Gastroesophageal sphincter (tissue), 4 donors: ENCODE data around the gene SLC35G6. TPM values are rescaled to one million over a fixed set of nuclear protein-coding genes. Genes with fewer than 3 reads are reported as not detected.

Source experiments
- ATAC-seq: fragments of 150-250 bp; one replicate; pipeline ENCODE4 v1.9.1; 2016; ENCODE audit warnings: mild to moderate bottlenecking, moderate library complexity
- H3K27ac ChIP-seq, 4 donors: fragments of 200-600 bp; sonication (generic) in 3 of 4; 1 replicate in 3 of 4; 2 replicates in 1 of 4; pipeline ENCODE4 v1.5.1; 2016 to 2019
- H3K27me3 ChIP-seq: fragments of 200-600 bp; sonication (generic); one replicate; pipeline ENCODE4 v1.5.1; 2019
- H3K36me3 ChIP-seq, 2 donors: fragments of 200-600 bp; sonication (generic); one replicate each; pipeline ENCODE4 v1.5.1; 2019; ENCODE audit warnings: control low read depth in 1 of 2
- H3K4me1 ChIP-seq, 3 donors: fragments of 200-600 bp; sonication (generic); 1 replicate in 2 of 3; 2 replicates in 1 of 3; pipeline ENCODE4 v1.5.1; 2016 to 2019; ENCODE audit warnings: control low read depth in 2 of 3
- H3K4me3 ChIP-seq, 2 donors: fragments of 200-600 bp; sonication (generic); one replicate each; pipeline ENCODE4 v1.5.1; 2019; ENCODE audit warnings: mild to moderate bottlenecking in 1 of 2, moderate library complexity in 1 of 2
- H3K9me3 ChIP-seq, 3 donors: fragments of 200-600 bp; sonication (generic); one replicate each; pipeline ENCODE4 v1.5.1; 2017 to 2019; ENCODE audit warnings: control low read depth in 2 of 3
- CTCF ChIP-seq, 4 experiments: fragments of 200-600 bp in 2 of 4; fragments of 450-650 bp in 2 of 4; sonication (generic) in 1 of 4; IDR thresholded peaks; one replicate each; pipeline ENCODE4 v1.5.1; 2017 to 2019; ENCODE audit warnings: antibody characterized with exemption in 4 of 4, mild to moderate bottlenecking in 2 of 4, moderate library complexity in 2 of 4
- EP300 ChIP-seq: sonication (generic); formaldehyde crosslinking; IDR thresholded peaks from one replicate; pipeline ENCODE4 v1.6.1; 2017; ENCODE audit warnings: antibody characterized with exemption, mild to moderate bottlenecking
- POLR2A ChIP-seq, 2 donors: fragments of 450-650 bp; IDR thresholded peaks; one replicate each; pipeline ENCODE4 v1.6.1; 2017; ENCODE audit warnings: antibody characterized with exemption in 2 of 2, mild to moderate bottlenecking in 2 of 2, moderate library complexity in 1 of 2
- POLR2AphosphoS5 ChIP-seq: sonication (generic); formaldehyde crosslinking; IDR thresholded peaks from one replicate; pipeline ENCODE4 v1.6.1; 2017; ENCODE audit warnings: antibody characterized with exemption
- WGBS, 2 donors: methylation state at CpG; one replicate each; pipeline ENCODE4 v1.1.5; 2018; ENCODE audit warnings: low coverage in 1 of 2; 5-methylcytosine and 5-hydroxymethylcytosine counted together
- total RNA-seq, 4 donors: library from RNA; depleted of rRNA; stranded (reverse); fragments of >200 nt; gene quantifications; one replicate each; pipeline ENCODE4 v1.1.0, GENCODE V29; 2016

The SLC35G6 gene
- total RNA-seq, 4 donors from 2014 or later, result not detected

GRCh38 chr17:7490144-7490543, 8.9 kb downstream of the SLC35G6 start:
- TF ChIP-seq CTCF (IDR thresholded peaks at IDR 0.05) (no peak), POLR2AphosphoS5 (no peak), POLR2A (IDR thresholded peaks at IDR 0.05) (no peak), EP300 (no peak)
- Histone ChIP-seq H3K4me1 (peaks cover 2 to 80% (median 22%) of the 10 kb centered on the region in 3 donors), H3K4me3 (no peak overlapping the region), H3K36me3 (peaks cover 0 to 13% of the 10 kb centered on the region in 2 donors), H3K27me3 (no peaks in the 10 kb centered on the region), H3K27ac (no peak overlapping the region), H3K9me3 (no peaks in the 10 kb centered on the region)
- ATAC-seq, result no peak
- whole genome bisulfite sequencing, 2 donors, result 70% methylated on average over 6 to 8 of the region's 8 CpGs

GRCh38 chr17:7491583-7491982, 10.3 kb downstream of the SLC35G6 start:
- WGBS, 2 donors, result no CpG with 5 or more reads among the region's 1 CpG
- H3K36me3 ChIP-seq, result peaks cover 0 to 24% of the 10 kb centered on the region in 2 donors
- no peaks in the 10 kb centered on the region for H3K27me3 ChIP-seq
- no peak overlapping the region for H3K4me3 ChIP-seq
- no peak for ATAC-seq
- no peak for TF ChIP-seq POLR2A (IDR thresholded peaks at IDR 0.05)
- TF ChIP-seq CTCF (IDR thresholded peaks at IDR 0.05), result no peak
- TF ChIP-seq EP300, result no peak
- no peak for TF ChIP-seq POLR2AphosphoS5
- H3K4me1 ChIP-seq, result peaks cover 0 to 71% (median 10%) of the 10 kb centered on the region in 3 donors
- no peaks in the 10 kb centered on the region for H3K9me3 ChIP-seq
- no peak overlapping the region for H3K27ac ChIP-seq

DNA sequence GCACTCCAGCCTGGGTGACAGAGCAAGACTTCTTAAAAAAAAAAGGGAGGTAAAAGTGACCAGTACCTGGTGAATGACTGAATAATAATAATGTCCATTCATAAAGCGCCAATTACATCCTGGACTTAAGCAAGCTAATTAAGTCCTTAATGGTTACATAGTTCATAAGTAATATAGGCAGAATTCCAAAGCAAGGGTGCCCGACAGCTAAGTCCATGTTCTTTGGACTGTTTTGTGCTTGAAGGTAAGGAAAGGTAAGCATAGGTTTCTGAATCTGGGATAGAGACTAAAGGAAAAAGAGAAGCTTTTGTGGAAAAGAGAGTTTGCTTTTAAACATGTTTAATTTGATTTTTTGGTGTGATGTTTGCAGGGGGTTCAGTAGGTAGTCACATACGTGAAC, 12.7 kb downstream of the SLC35G6 start:
- Histone ChIP-seq H3K4me1 (peaks cover 0 to 47% (median 0%) of the 10 kb centered on the region in 3 donors), H3K9me3 (no peaks in the 10 kb centered on the region), H3K27ac (no peak overlapping the region), H3K4me3 (no peak overlapping the region), H3K27me3 (no peaks in the 10 kb centered on the region), H3K36me3 (peaks cover 0 to 48% of the 10 kb centered on the region in 2 donors)
- no peak for ATAC-seq
- 89 to 90% methylated on average over 2 to 3 of the region's 3 CpGs for WGBS, 2 donors
- no peak for TF ChIP-seq POLR2AphosphoS5

GRCh38 chr17:7495906-7496434, 14.7 kb downstream of the SLC35G6 start:
- Histone ChIP-seq H3K36me3 (peaks cover 0 to 68% of the 10 kb centered on the region in 2 donors), H3K27me3 (no peaks in the 10 kb centered on the region), H3K4me1 (peaks cover 0 to 30% (median 0%) of the 10 kb centered on the region in 3 donors), H3K4me3 (no peak overlapping the region), H3K9me3 (no peaks in the 10 kb centered on the region), H3K27ac (peak overlapping the region in 1 of 4 donors; percentile 16)
- WGBS, 2 donors, result 67 to 76% methylated on average over 1 to 3 of the region's 12 CpGs
- ATAC-seq, result no peak
- TF ChIP-seq EP300, result no peak
- no peak for TF ChIP-seq POLR2AphosphoS5
- TF ChIP-seq CTCF (IDR thresholded peaks at IDR 0.05), result no peak
- TF ChIP-seq POLR2A (IDR thresholded peaks at IDR 0.05), result no peak

GRCh38 chr17:7496470-7497183, 15.4 kb downstream of the SLC35G6 start:
- peak overlapping the region in 2 of 4 donors; percentile 16 to 24 for H3K27ac ChIP-seq
- H3K4me3 ChIP-seq, result no peak overlapping the region
- peaks cover 0 to 24% (median 0%) of the 10 kb centered on the region in 3 donors for H3K4me1 ChIP-seq
- WGBS, 2 donors, result 67 to 74% methylated on average over 9 to 12 of the region's 20 CpGs
- ATAC-seq, result no peak
- peaks cover 0 to 69% of the 10 kb centered on the region in 2 donors for H3K36me3 ChIP-seq
- no peaks in the 10 kb centered on the region for H3K27me3 ChIP-seq
- TF ChIP-seq POLR2A (IDR thresholded peaks at IDR 0.05) (no peak), EP300 (no peak), CTCF (IDR thresholded peaks at IDR 0.05) (no peak), POLR2AphosphoS5 (no peak)
- H3K9me3 ChIP-seq, result no peaks in the 10 kb centered on the region
